ENCODE measurements around the gene CPSF4.

CPSF4 gene

GRCh38 chr7:99453105-99453504 lies 14.4 kb downstream of the CPSF4 start:
- TF ChIP-seq GATA3 (IDR thresholded peaks at IDR 0.05; ENCODE audit: low read depth, low read length) = no peak
- no peak for TF ChIP-seq GATA2 (IDR thresholded peaks at IDR 0.05; ENCODE audit: low read depth, low read length)

GRCh38 chr7:99455874-99456273 lies 17.1 kb downstream of the CPSF4 start:
- TF ChIP-seq GATA3 (IDR thresholded peaks at IDR 0.05; ENCODE audit: low read depth, low read length) (no peak), GATA2 (IDR thresholded peaks at IDR 0.05; ENCODE audit: low read depth, low read length) (no peak)

- no peak for TF ChIP-seq GATA3 (IDR thresholded peaks at IDR 0.05; ENCODE audit: low read depth, low read length)
- TF ChIP-seq GATA2 (IDR thresholded peaks at IDR 0.05; ENCODE audit: low read depth, low read length) = no peak
These were observed 17.5 kb downstream of the CPSF4 start for GRCh38 chr7:99456288-99456687.

- TF ChIP-seq GATA2 (IDR thresholded peaks at IDR 0.05; ENCODE audit: low read depth, low read length) (no peak), GATA3 (IDR thresholded peaks at IDR 0.05; ENCODE audit: low read depth, low read length) (no peak)
These were observed 18.4 kb downstream of the CPSF4 start for GRCh38 chr7:99457050-99457649.

GRCh38 chr7:99457650-99458493 lies 19.1 kb downstream of the CPSF4 start:
- TF ChIP-seq GATA3 (IDR thresholded peaks at IDR 0.05; ENCODE audit: low read depth, low read length) = no peak
- TF ChIP-seq GATA2 (IDR thresholded peaks at IDR 0.05; ENCODE audit: low read depth, low read length) = no peak

- TF ChIP-seq GATA3 (IDR thresholded peaks at IDR 0.05; ENCODE audit: low read depth, low read length) (no peak), GATA2 (IDR thresholded peaks at IDR 0.05; ENCODE audit: low read depth, low read length) (no peak)
These were observed 20.3 kb downstream of the CPSF4 start for GRCh38 chr7:99459087-99459486.

- TF ChIP-seq GATA2 (IDR thresholded peaks at IDR 0.05; ENCODE audit: low read depth, low read length) = no peak
- TF ChIP-seq GATA3 (IDR thresholded peaks at IDR 0.05; ENCODE audit: low read depth, low read length) = no peak
These were observed 21.9 kb downstream of the CPSF4 start for GRCh38 chr7:99460651-99461050.

- TF ChIP-seq GATA3 (IDR thresholded peaks at IDR 0.05; ENCODE audit: low read depth, low read length) = no peak
These were observed 22.5 kb downstream of the CPSF4 start for GRCh38 chr7:99461221-99461620.

GRCh38 chr7:99465421-99465768 lies 26.7 kb downstream of the CPSF4 start:
- TF ChIP-seq GATA2 (IDR thresholded peaks at IDR 0.05; ENCODE audit: low read depth, low read length) (no peak), GATA3 (IDR thresholded peaks at IDR 0.05; ENCODE audit: low read depth, low read length) (no peak)

GRCh38 chr7:99468336-99468918 lies 29.7 kb downstream of the CPSF4 start:
- no peak for TF ChIP-seq GATA3 (IDR thresholded peaks at IDR 0.05; ENCODE audit: low read depth, low read length)
- TF ChIP-seq GATA2 (IDR thresholded peaks at IDR 0.05; ENCODE audit: low read depth, low read length) = no peak

- TF ChIP-seq GATA3 (IDR thresholded peaks at IDR 0.05; ENCODE audit: low read depth, low read length) (no peak), GATA2 (IDR thresholded peaks at IDR 0.05; ENCODE audit: low read depth, low read length) (no peak)
These were observed 30.8 kb downstream of the CPSF4 start for GRCh38 chr7:99469381-99470065.

- TF ChIP-seq GATA2 (IDR thresholded peaks at IDR 0.05; ENCODE audit: low read depth, low read length) (peak; percentile 65), GATA3 (IDR thresholded peaks at IDR 0.05; ENCODE audit: low read depth, low read length) (no peak)
These were observed 34.0 kb downstream of the CPSF4 start, which contains the start of gene ZNF789 for GRCh38 chr7:99472561-99473314. Gene ZNF789, plus strand, starts transcription at chr7:99472890. Its CDS starts 3,567 bp downstream, at chr7:99476457.

GRCh38 chr7:99473315-99473596 lies 34.5 kb downstream of the CPSF4 start:
- TF ChIP-seq GATA3 (IDR thresholded peaks at IDR 0.05; ENCODE audit: low read depth, low read length) (no peak), GATA2 (IDR thresholded peaks at IDR 0.05; ENCODE audit: low read depth, low read length) (no peak)

GRCh38 chr7:99476107-99476506 lies 37.4 kb downstream of the CPSF4 start:
- TF ChIP-seq GATA2 (IDR thresholded peaks at IDR 0.05; ENCODE audit: low read depth, low read length) = no peak
- TF ChIP-seq GATA3 (IDR thresholded peaks at IDR 0.05; ENCODE audit: low read depth, low read length) = no peak
